Heart left ventricle (tissue), 16 donors: ENCODE results near the gene NPVF. TPM values are rescaled to one million over a fixed set of nuclear protein-coding genes. Genes with fewer than 3 reads are reported as not detected.

Experiments used
- ATAC-seq, 4 donors: fragments of 200-7000 bp; cut with Tn5 transposase; one replicate each; pipeline ENCODE4 v1.9.1; 2020 to 2022; ENCODE audit warnings: moderate library complexity in 4 of 4, mild to moderate bottlenecking in 3 of 4, moderate number of reproducible peaks in 1 of 4
- DNase-seq, 5 donors: peaks; one replicate each; pipeline ENCODE4 v3.0.0-alpha.2; 2020
- H3K27ac ChIP-seq, 12 donors: fragments of 200-600 bp; sonication (generic) in 4 of 12; one replicate each; pipeline versions ENCODE4 v1.5.0 to v1.8.0; 2016 to 2022; ENCODE audit warnings: mild to moderate bottlenecking in 2 of 12
- H3K27me3 ChIP-seq, 9 donors: fragments of 200-600 bp; sonication (generic) in 2 of 9; one replicate each; pipeline versions ENCODE4 v1.5.1 to v1.8.0; 2016 to 2022; ENCODE audit warnings: mild to moderate bottlenecking in 3 of 9
- H3K36me3 ChIP-seq, 9 donors: fragments of 200-600 bp; sonication (generic) in 2 of 9; one replicate each; pipeline versions ENCODE4 v1.5.0 to v1.8.0; 2018 to 2022; ENCODE audit warnings: mild to moderate bottlenecking in 2 of 9
- H3K4me1 ChIP-seq, 12 donors: fragments of 200-600 bp; sonication (generic) in 4 of 12; one replicate each; pipeline versions ENCODE4 v1.5.0 to v1.8.0; 2016 to 2022; ENCODE audit warnings: mild to moderate bottlenecking in 3 of 12
- H3K4me3 ChIP-seq, 12 donors: fragments of 200-600 bp; sonication (generic) in 4 of 12; one replicate each; pipeline versions ENCODE4 v1.5.0 to v1.8.0; 2017 to 2022; ENCODE audit warnings: mild to moderate bottlenecking in 9 of 12, moderate library complexity in 4 of 12
- H3K9me3 ChIP-seq, 12 donors: fragments of 200-600 bp; sonication (generic) in 4 of 12; one replicate each; pipeline versions ENCODE4 v1.5.0 to v1.8.0; 2016 to 2022; ENCODE audit warnings: mild to moderate bottlenecking in 1 of 12
- CTCF ChIP-seq, 12 donors: fragments of 200-600 bp; sonication (generic) in 4 of 12; IDR thresholded peaks; one replicate each; pipeline versions ENCODE4 v1.5.0 to v1.8.0; 2018 to 2022; ENCODE audit warnings: antibody characterized with exemption in 12 of 12, mild to moderate bottlenecking in 5 of 12
- POLR2A ChIP-seq, 2 donors: fragments of 450-650 bp; IDR thresholded peaks; one replicate each; pipeline ENCODE4 v1.6.1; 2017; ENCODE audit warnings: antibody characterized with exemption in 2 of 2, mild to moderate bottlenecking in 2 of 2, moderate library complexity in 2 of 2
- WGBS, 4 donors: extraction: QIAGEN DNeasy Blood & Tissue Kit in 2 of 4; methylation state at CpG; one replicate each; pipeline versions ENCODE4 v1.1.5 to v1.1.7; 2013 to 2018; 5-methylcytosine and 5-hydroxymethylcytosine counted together
- intact Hi-C, 10 donors: fragments of 100-400 bp; cut with DNase I; formaldehyde crosslinking; loops; one replicate each; pipeline versions ENCODE4 v1.11.1 to v1.14.2; 2022
- polyA plus RNA-seq, 2 donors: library from polyadenylated mRNA; stranded (reverse); fragments of 200-250 nt; gene quantifications; one replicate each; pipeline ENCODE4 v1.2.3, GENCODE V29; 2013
- total RNA-seq, 9 donors: library from RNA; depleted of rRNA in 2 of 9; stranded (reverse); fragments of >200 nt in 2 of 9; fragmentation: NEBNext Ultra II Directional in 3 of 9; extraction: Animal tissue kit (Norgen Biotek cat#: 25700) in 3 of 9; gene quantifications; one replicate each; pipeline versions ENCODE4 v1.1.0 to v1.2.4, GENCODE V29; 2016 to 2023
- donor health status: ischemic (EF 13 %, LVEDD 7.1; RV severe dilation, severe dysfunction).
- donor health status: healthy with polysubstance abuse.
- donor health status: DM: no; HTN: yes; CAD: no.
- donor health status: DM: no; HTN: no; CAD: no.
- donor health status: ischemic (EF 25% LVEDD 6.9; RV normal size, moderate dysfunction).
- donor health status: ischemic (EF 25% LVEDD 5.7; RV mildly dilated, moderate dysfunction).
- donor health status: healthy.
- donor health status: DM: yes; HTN: yes; CAD: no.
- donor health status: ischemic (EF 35%, LVEDD 5.7; RV mildly dilated, moderate dysfunction).
- donor health status: nonischemic (EF 11% LVEDD 7.7; RV severe dilation, severe dysfunction).
- donor health status: DM: yes; HTN: yes; CAD: no.
- donor health status: PGD.
- donor health status: ischemic (EF 29% LVEDD 5.4; RV normal size, mild dysfunction).
- donor health status: nonischemic (EF 23%, LVEDD 6.1; RV moderate dilation, normal function).

NPVF gene
- total and polyA plus RNA-seq, 11 donors, result not detected

GRCh38 chr7:25261545-25262140 is 33.4 kb upstream of the NPVF start:
- Histone ChIP-seq H3K27me3 (peaks cover 0 to 12% (median 0%) of the 10 kb centered on the region in 9 donors), H3K4me3 (peak overlapping the region in 3 of 12 donors; percentile 5 to 15 (median 9)), H3K27ac (no peak overlapping the region), H3K4me1 (peaks cover 0 to 23% (median 2%) of the 10 kb centered on the region in 12 donors), H3K36me3 (no peaks in the 10 kb centered on the region), H3K9me3 (no peaks in the 10 kb centered on the region)
- WGBS, 4 donors, result 72 to 79% (median 76%) methylated on average over 4 of the region's 4 CpGs
- no peak for ATAC-seq
- TF ChIP-seq CTCF (IDR thresholded peaks at IDR 0.05), result no peak
- TF ChIP-seq POLR2A (IDR thresholded peaks at IDR 0.05), result no peak
- DNase-seq, result no peak
- intact Hi-C loops, result loop anchor here in 6 of 10 donors (1.0 to 5.0 kb wide), 5 partner anchors 127 to 591 kb away; no protein-coding TSS in a partner anchor

GRCh38 chr7:25260862-25261494 is 32.7 kb upstream of the NPVF start:
- Histone ChIP-seq H3K4me3 (peak overlapping the region in 3 of 12 donors; percentile 5 to 15 (median 9)), H3K4me1 (peaks cover 0 to 23% (median 2%) of the 10 kb centered on the region in 12 donors), H3K9me3 (no peaks in the 10 kb centered on the region), H3K27me3 (peaks cover 0 to 12% (median 0%) of the 10 kb centered on the region in 9 donors), H3K36me3 (no peaks in the 10 kb centered on the region), H3K27ac (no peak overlapping the region)
- 42 to 56% (median 49%) methylated on average over 4 to 5 of the region's 5 CpGs for WGBS, 4 donors
- intact Hi-C loops, result loop anchor here in 6 of 10 donors (1.0 to 5.0 kb wide), 5 partner anchors 128 to 591 kb away; no protein-coding TSS in a partner anchor
- DNase-seq, result no peak
- no peak for TF ChIP-seq POLR2A (IDR thresholded peaks at IDR 0.05)
- no peak for TF ChIP-seq CTCF (IDR thresholded peaks at IDR 0.05)
- no peak for ATAC-seq

GRCh38 chr7:25259487-25260243 is 31.4 kb upstream of the NPVF start:
- no peaks in the 10 kb centered on the region for H3K36me3 ChIP-seq
- no peak overlapping the region for H3K27ac ChIP-seq
- H3K27me3 ChIP-seq, result peaks cover 0 to 12% (median 0%) of the 10 kb centered on the region in 9 donors
- H3K9me3 ChIP-seq, result no peaks in the 10 kb centered on the region
- intact Hi-C loops, result loop anchor here (1.0 to 10.0 kb wide), 13 partner anchors 128 to 1105 kb away; no protein-coding TSS in a partner anchor
- peak in 3 of 4 donors; percentile 67 to 87 (median 73) for ATAC-seq
- H3K4me1 ChIP-seq, result peaks cover 0 to 23% (median 2%) of the 10 kb centered on the region in 12 donors
- peak in 4 of 5 donors; percentile 45 to 61 (median 49) for DNase-seq
- peak; percentile 66 to 88 (median 78) for TF ChIP-seq CTCF (IDR thresholded peaks at IDR 0.05)
- TF ChIP-seq POLR2A (IDR thresholded peaks at IDR 0.05), result no peak
- WGBS, 4 donors, result 28 to 32% (median 31%) methylated on average over 13 of the region's 13 CpGs
- no peak overlapping the region for H3K4me3 ChIP-seq
